Measurements from ENCODE around the gene ITGA1.

Gene ITGA1

GRCh38 chr5:52893863-52894262 lies 106.1 kb downstream of the ITGA1 start:
- Histone ChIP-seq H3K36me3 (ENCODE audit: control insufficient read depth in 2 of 2, insufficient read depth in 2 of 2, low read length in 2 of 2) (peaks cover 12 to 23% of the 10 kb centered on the region in 2 donors), H3K4me3 (ENCODE audit: low read length in 2 of 2) (no peak overlapping the region), H3K9ac (ENCODE audit: low read length in 2 of 2) (no peak overlapping the region), H3K4me1 (ENCODE audit: control insufficient read depth, insufficient read depth, low read length) (peaks cover 10% of the 10 kb centered on the region), H3K9me3 (ENCODE audit: control insufficient read depth in 2 of 2, low read length in 2 of 2) (no peaks in the 10 kb centered on the region), H3K27me3 (ENCODE audit: control insufficient read depth in 1 of 2, insufficient read depth in 2 of 2, low read length in 2 of 2) (no peaks in the 10 kb centered on the region), H3K27ac (ENCODE audit: low read length) (no peak overlapping the region)

- Histone ChIP-seq H3K4me3 (ENCODE audit: low read length in 2 of 2) (no peak overlapping the region), H3K27ac (ENCODE audit: low read length) (no peak overlapping the region), H3K9ac (ENCODE audit: low read length in 2 of 2) (no peak overlapping the region), H3K4me1 (ENCODE audit: control insufficient read depth, insufficient read depth, low read length) (peaks cover 10% of the 10 kb centered on the region), H3K9me3 (ENCODE audit: control insufficient read depth in 2 of 2, low read length in 2 of 2) (no peaks in the 10 kb centered on the region), H3K27me3 (ENCODE audit: control insufficient read depth in 1 of 2, insufficient read depth in 2 of 2, low read length in 2 of 2) (no peaks in the 10 kb centered on the region), H3K36me3 (ENCODE audit: control insufficient read depth in 2 of 2, insufficient read depth in 2 of 2, low read length in 2 of 2) (peaks cover 16 to 29% of the 10 kb centered on the region in 2 donors)
Measured at GRCh38 chr5:52894451-52894850, 106.7 kb downstream of the ITGA1 start.

- H3K9ac ChIP-seq (ENCODE audit: low read length in 2 of 2), result no peak overlapping the region
- peaks cover 16 to 35% of the 10 kb centered on the region in 2 donors for H3K36me3 ChIP-seq (ENCODE audit: control insufficient read depth in 2 of 2, insufficient read depth in 2 of 2, low read length in 2 of 2)
- no peaks in the 10 kb centered on the region for H3K27me3 ChIP-seq (ENCODE audit: control insufficient read depth in 1 of 2, insufficient read depth in 2 of 2, low read length in 2 of 2)
- H3K4me3 ChIP-seq (ENCODE audit: low read length in 2 of 2), result no peak overlapping the region
- peak overlapping the region; percentile 4 for H3K27ac ChIP-seq (ENCODE audit: low read length)
- no peaks in the 10 kb centered on the region for H3K9me3 ChIP-seq (ENCODE audit: control insufficient read depth in 2 of 2, low read length in 2 of 2)
- H3K4me1 ChIP-seq (ENCODE audit: control insufficient read depth, insufficient read depth, low read length), result peaks cover 10% of the 10 kb centered on the region
Measured at GRCh38 chr5:52895075-52895474, 107.4 kb downstream of the ITGA1 start.

- no peak overlapping the region for H3K9ac ChIP-seq (ENCODE audit: low read length in 2 of 2)
- H3K27ac ChIP-seq (ENCODE audit: low read length), result peak overlapping the region; percentile 4
- peaks cover 17 to 39% of the 10 kb centered on the region in 2 donors for H3K36me3 ChIP-seq (ENCODE audit: control insufficient read depth in 2 of 2, insufficient read depth in 2 of 2, low read length in 2 of 2)
- H3K4me3 ChIP-seq (ENCODE audit: low read length in 2 of 2), result no peak overlapping the region
- no peaks in the 10 kb centered on the region for H3K27me3 ChIP-seq (ENCODE audit: control insufficient read depth in 1 of 2, insufficient read depth in 2 of 2, low read length in 2 of 2)
- H3K4me1 ChIP-seq (ENCODE audit: control insufficient read depth, insufficient read depth, low read length), result peaks cover 10% of the 10 kb centered on the region
- no peaks in the 10 kb centered on the region for H3K9me3 ChIP-seq (ENCODE audit: control insufficient read depth in 2 of 2, low read length in 2 of 2)
Measured at GRCh38 chr5:52895572-52896413, 108.1 kb downstream of the ITGA1 start.

- Histone ChIP-seq H3K4me3 (ENCODE audit: low read length in 2 of 2) (no peak overlapping the region), H3K9ac (ENCODE audit: low read length in 2 of 2) (no peak overlapping the region), H3K27me3 (ENCODE audit: control insufficient read depth in 1 of 2, insufficient read depth in 2 of 2, low read length in 2 of 2) (no peaks in the 10 kb centered on the region), H3K27ac (ENCODE audit: low read length) (no peak overlapping the region), H3K36me3 (ENCODE audit: control insufficient read depth in 2 of 2, insufficient read depth in 2 of 2, low read length in 2 of 2) (peaks cover 22 to 44% of the 10 kb centered on the region in 2 donors), H3K4me1 (ENCODE audit: control insufficient read depth, insufficient read depth, low read length) (peaks cover 10% of the 10 kb centered on the region), H3K9me3 (ENCODE audit: control insufficient read depth in 2 of 2, low read length in 2 of 2) (no peaks in the 10 kb centered on the region)
Measured at GRCh38 chr5:52896534-52897237, 109.0 kb downstream of the ITGA1 start.

GRCh38 chr5:52897238-52897614 lies 109.5 kb downstream of the ITGA1 start:
- H3K9ac ChIP-seq (ENCODE audit: low read length in 2 of 2), result no peak overlapping the region
- no peak overlapping the region for H3K4me3 ChIP-seq (ENCODE audit: low read length in 2 of 2)
- no peaks in the 10 kb centered on the region for H3K27me3 ChIP-seq (ENCODE audit: control insufficient read depth in 1 of 2, insufficient read depth in 2 of 2, low read length in 2 of 2)
- H3K4me1 ChIP-seq (ENCODE audit: control insufficient read depth, insufficient read depth, low read length), result peaks cover 10% of the 10 kb centered on the region
- no peak overlapping the region for H3K27ac ChIP-seq (ENCODE audit: low read length)
- H3K9me3 ChIP-seq (ENCODE audit: control insufficient read depth in 2 of 2, low read length in 2 of 2), result no peaks in the 10 kb centered on the region
- peaks cover 23 to 48% of the 10 kb centered on the region in 2 donors for H3K36me3 ChIP-seq (ENCODE audit: control insufficient read depth in 2 of 2, insufficient read depth in 2 of 2, low read length in 2 of 2)

- Histone ChIP-seq H3K9ac (ENCODE audit: low read length in 2 of 2) (no peak overlapping the region), H3K4me3 (ENCODE audit: low read length in 2 of 2) (no peak overlapping the region), H3K9me3 (ENCODE audit: control insufficient read depth in 2 of 2, low read length in 2 of 2) (no peaks in the 10 kb centered on the region), H3K4me1 (ENCODE audit: control insufficient read depth, insufficient read depth, low read length) (peaks cover 7% of the 10 kb centered on the region), H3K27me3 (ENCODE audit: control insufficient read depth in 1 of 2, insufficient read depth in 2 of 2, low read length in 2 of 2) (no peaks in the 10 kb centered on the region), H3K36me3 (ENCODE audit: control insufficient read depth in 2 of 2, insufficient read depth in 2 of 2, low read length in 2 of 2) (peaks cover 26 to 52% of the 10 kb centered on the region in 2 donors), H3K27ac (ENCODE audit: low read length) (no peak overlapping the region)
Measured at GRCh38 chr5:52898961-52899680, 111.4 kb downstream of the ITGA1 start.

GRCh38 chr5:52903142-52903541 lies 115.4 kb downstream of the ITGA1 start:
- Histone ChIP-seq H3K9ac (ENCODE audit: low read length in 2 of 2) (no peak overlapping the region), H3K27me3 (ENCODE audit: control insufficient read depth in 1 of 2, insufficient read depth in 2 of 2, low read length in 2 of 2) (no peaks in the 10 kb centered on the region), H3K36me3 (ENCODE audit: control insufficient read depth in 2 of 2, insufficient read depth in 2 of 2, low read length in 2 of 2) (peaks cover 21 to 46% of the 10 kb centered on the region in 2 donors), H3K4me1 (ENCODE audit: control insufficient read depth, insufficient read depth, low read length) (no peaks in the 10 kb centered on the region), H3K9me3 (ENCODE audit: control insufficient read depth in 2 of 2, low read length in 2 of 2) (no peaks in the 10 kb centered on the region), H3K27ac (ENCODE audit: low read length) (no peak overlapping the region), H3K4me3 (ENCODE audit: low read length in 2 of 2) (no peak overlapping the region)

GRCh38 chr5:52906343-52906742 lies 118.6 kb downstream of the ITGA1 start:
- H3K4me3 ChIP-seq (ENCODE audit: low read length in 2 of 2), result no peak overlapping the region
- H3K27me3 ChIP-seq (ENCODE audit: control insufficient read depth in 1 of 2, insufficient read depth in 2 of 2, low read length in 2 of 2), result no peaks in the 10 kb centered on the region
- no peak overlapping the region for H3K27ac ChIP-seq (ENCODE audit: low read length)
- no peaks in the 10 kb centered on the region for H3K9me3 ChIP-seq (ENCODE audit: control insufficient read depth in 2 of 2, low read length in 2 of 2)
- H3K36me3 ChIP-seq (ENCODE audit: control insufficient read depth in 2 of 2, insufficient read depth in 2 of 2, low read length in 2 of 2), result peaks cover 9 to 18% of the 10 kb centered on the region in 2 donors
- no peak overlapping the region for H3K9ac ChIP-seq (ENCODE audit: low read length in 2 of 2)
- H3K4me1 ChIP-seq (ENCODE audit: control insufficient read depth, insufficient read depth, low read length), result no peaks in the 10 kb centered on the region

GRCh38 chr5:52906845-52907244 lies 119.1 kb downstream of the ITGA1 start:
- Histone ChIP-seq H3K4me1 (ENCODE audit: control insufficient read depth, insufficient read depth, low read length) (no peaks in the 10 kb centered on the region), H3K36me3 (ENCODE audit: control insufficient read depth in 2 of 2, insufficient read depth in 2 of 2, low read length in 2 of 2) (peaks cover 9 to 18% of the 10 kb centered on the region in 2 donors), H3K9me3 (ENCODE audit: control insufficient read depth in 2 of 2, low read length in 2 of 2) (no peaks in the 10 kb centered on the region), H3K27me3 (ENCODE audit: control insufficient read depth in 1 of 2, insufficient read depth in 2 of 2, low read length in 2 of 2) (no peaks in the 10 kb centered on the region), H3K4me3 (ENCODE audit: low read length in 2 of 2) (no peak overlapping the region), H3K9ac (ENCODE audit: low read length in 2 of 2) (no peak overlapping the region), H3K27ac (ENCODE audit: low read length) (no peak overlapping the region)

All from stomach smooth muscle (tissue), 2 donors.